Measurements from ENCODE around the gene ASB6. TPM values are rescaled to one million over a fixed set of nuclear protein-coding genes. Genes with fewer than 3 reads are reported as not detected.
A peak's percentile ranks its signal among the peaks of the same experiment; 100 is the strongest.

The ASB6 gene
- polyA plus RNA-seq, 1 experiment: 23.2 TPM

DNA sequence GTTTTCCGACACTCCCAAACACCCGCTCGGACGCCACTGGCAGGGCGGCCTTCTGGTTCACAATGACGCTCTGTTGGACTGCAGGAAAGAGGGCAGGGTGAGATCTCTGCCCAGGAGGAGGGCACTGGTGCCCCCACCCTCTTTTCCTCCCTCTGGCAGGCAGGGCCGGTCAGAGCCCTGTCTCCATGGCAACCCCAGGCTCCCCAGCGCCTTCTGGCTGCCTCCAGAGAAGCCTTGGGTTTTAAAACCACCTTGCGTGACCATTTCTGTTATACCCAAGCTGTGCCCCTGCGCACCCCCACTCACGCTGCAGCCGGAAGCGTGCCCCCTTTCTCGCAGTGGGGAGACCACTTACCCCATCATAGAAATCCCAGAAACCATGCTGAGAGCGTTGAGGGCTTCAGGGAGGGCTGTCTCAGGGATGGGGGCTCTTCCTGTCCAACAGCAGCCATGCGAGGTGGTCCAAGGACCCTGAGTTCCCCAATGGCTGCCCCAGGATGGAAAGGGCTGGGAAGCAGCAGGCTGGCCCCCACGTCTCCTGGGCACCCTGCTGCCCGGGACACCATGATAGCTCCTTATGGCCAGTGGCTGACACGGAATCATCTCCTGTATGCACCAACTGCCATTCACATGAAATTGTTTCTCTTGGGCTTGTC, 28.3 kb downstream of the ASB6 start:
- DNase-seq (ENCODE audit: low read depth): no peak
- no peaks in the 10 kb centered on the region for H3K27me3 ChIP-seq (ENCODE audit: control insufficient read depth, insufficient read depth, low read length)
- CTCF ChIA-PET: interaction anchor here (1.0 to 4.5 kb wide), 8 partner anchors 11 to 483 kb away, joined by 3 to 36 read pairs (median 12); no protein-coding TSS in a partner anchor
- no peak overlapping the region for H3K4me3 ChIP-seq (ENCODE audit: low read depth, low read length)
- TF ChIP-seq CTCF (IDR thresholded peaks at IDR 0.05; ENCODE audit: insufficient read depth, low read depth, low read length): no peak
- POLR2A ChIA-PET: no interaction called here
- no peaks in the 10 kb centered on the region for H3K36me3 ChIP-seq (ENCODE audit: control insufficient read depth, insufficient read depth, low read length)

- ChIA-PET CTCF (interaction anchor here (1.0 to 3.7 kb wide), 6 partner anchors 120 to 481 kb away, joined by 3 to 36 read pairs (median 6); no protein-coding TSS in a partner anchor), POLR2A (no interaction called here)
- Histone ChIP-seq H3K4me3 (ENCODE audit: low read depth, low read length) (no peak overlapping the region), H3K36me3 (ENCODE audit: control insufficient read depth, insufficient read depth, low read length) (no peaks in the 10 kb centered on the region), H3K27me3 (ENCODE audit: control insufficient read depth, insufficient read depth, low read length) (no peaks in the 10 kb centered on the region)
- no peak for TF ChIP-seq CTCF (IDR thresholded peaks at IDR 0.05; ENCODE audit: insufficient read depth, low read depth, low read length)
- DNase-seq (ENCODE audit: low read depth): no peak
These were observed 29.0 kb downstream of the ASB6 start for GRCh38 chr9:129612815-129613519.

GRCh38 chr9:129612123-129612522, 29.8 kb downstream of the ASB6 start:
- Histone ChIP-seq H3K27me3 (ENCODE audit: control insufficient read depth, insufficient read depth, low read length) (no peaks in the 10 kb centered on the region), H3K36me3 (ENCODE audit: control insufficient read depth, insufficient read depth, low read length) (no peaks in the 10 kb centered on the region), H3K4me3 (ENCODE audit: low read depth, low read length) (no peak overlapping the region)
- no peak for DNase-seq (ENCODE audit: low read depth)
- ChIA-PET POLR2A (no interaction called here), CTCF (interaction anchor here (0.6 to 3.7 kb wide), 17 partner anchors 10 to 537 kb away, joined by 3 to 37 read pairs (median 6); partner anchors contain the start of gene C9orf50)
- no peak for TF ChIP-seq CTCF (IDR thresholded peaks at IDR 0.05; ENCODE audit: insufficient read depth, low read depth, low read length)

- H3K4me3 ChIP-seq (ENCODE audit: low read depth, low read length): peak overlapping the region; percentile 45; the same call in 1 of the 2 replicates
- CTCF ChIA-PET: interaction anchor here (0.6 to 3.1 kb wide), 38 partner anchors 11 to 537 kb away, joined by 3 to 37 read pairs (median 4); partner anchors contain the start of genes C9orf50 and NTMT1
These were observed 30.6 kb downstream of the ASB6 start for GRCh38 chr9:129611307-129611800.

More at GRCh38 chr9:129611307-129611800, 30.6 kb downstream of the ASB6 start:
- Histone ChIP-seq H3K27me3 (ENCODE audit: control insufficient read depth, insufficient read depth, low read length) (no peaks in the 10 kb centered on the region), H3K36me3 (ENCODE audit: control insufficient read depth, insufficient read depth, low read length) (no peaks in the 10 kb centered on the region)
- DNase-seq (ENCODE audit: low read depth): no peak
- no peak for TF ChIP-seq CTCF (IDR thresholded peaks at IDR 0.05; ENCODE audit: insufficient read depth, low read depth, low read length)
- POLR2A ChIA-PET: no interaction called here
